Frontal cortex (tissue), 4 donors: ENCODE results near the gene POLR3E. TPM values are rescaled to one million over a fixed set of nuclear protein-coding genes. Genes with fewer than 3 reads are reported as not detected.
"Not testable (repeated sequence)": the region's sequence is repeated elsewhere in the genome, so short reads cannot be mapped to it uniquely, and the experiment has no call there.

Source experiments
- DNase-seq, 2 donors: peaks; one replicate each; pipeline ENCODE4 v3.0.0; 2012; ENCODE audit warnings: low spot score in 2 of 2
- FAIRE-seq: peaks from 2 replicates; lab custom pipeline; 2012; peaks lifted over from hg19 to GRCh38; lab: Jason Lieb, UNC
- total RNA-seq: library from RNA; depleted of rRNA; stranded (reverse); fragments of >200 nt; gene quantifications from one replicate; pipeline ENCODE4 v1.2.3, GENCODE V29; 2014
- donor health status: control.
- donor health status: control.
- donor health status: control.

Gene POLR3E
- total RNA-seq, 1 donor from 2014 or later, result 19.6 TPM

GRCh38 chr16:22327446-22327775 lies 30.2 kb downstream of the POLR3E start:
- no peak for DNase-seq
- no peak for FAIRE-seq

DNA sequence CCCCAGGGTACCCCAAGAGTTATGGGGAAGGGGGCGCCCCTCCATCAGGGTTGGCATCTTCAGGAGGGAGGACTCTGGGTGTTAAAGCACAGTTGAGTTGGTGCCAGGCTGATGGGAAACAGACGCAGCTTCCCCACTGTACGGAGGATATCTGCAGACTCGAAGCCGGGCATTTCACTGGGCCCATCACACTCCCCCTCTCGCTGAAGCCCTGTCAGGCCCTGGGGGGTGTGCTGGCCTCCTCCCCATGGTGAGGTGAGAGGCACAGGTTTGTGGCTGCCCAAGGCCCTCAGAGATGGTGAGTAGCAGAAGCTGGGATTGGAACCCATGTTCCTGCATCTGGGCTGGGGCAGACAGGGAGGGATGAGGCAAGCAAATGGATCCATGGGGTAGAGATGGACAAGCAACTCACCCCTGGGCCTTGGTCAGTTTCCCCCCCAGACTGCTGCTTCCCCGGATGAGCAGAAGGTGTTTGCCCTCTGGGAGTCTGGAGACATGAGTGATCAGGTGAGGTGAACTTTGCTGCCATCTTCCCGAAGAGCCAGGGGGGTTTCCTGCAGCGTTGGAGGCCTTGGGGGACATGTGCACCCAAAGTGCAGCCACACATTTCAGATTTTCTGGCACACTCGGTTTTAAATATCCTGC lies 31.0 kb downstream of the POLR3E start:
- FAIRE-seq (no peak), DNase-seq (no peak)

- FAIRE-seq, result no peak
- DNase-seq, result no peak
Observed at GRCh38 chr16:22329199-22329695, 32.0 kb downstream of the POLR3E start.

- no peak for DNase-seq
- FAIRE-seq, result no peak
Observed at GRCh38 chr16:22330326-22330725, 33.1 kb downstream of the POLR3E start.

- FAIRE-seq (no peak), DNase-seq (no peak)
Observed at GRCh38 chr16:22333457-22333994, 36.3 kb downstream of the POLR3E start.

GRCh38 chr16:22335668-22336246 lies 38.5 kb downstream of the POLR3E start:
- FAIRE-seq (no peak), DNase-seq (no peak)

- FAIRE-seq (no peak), DNase-seq (no peak)
Observed at GRCh38 chr16:22336581-22336980, 39.4 kb downstream of the POLR3E start.

DNA sequence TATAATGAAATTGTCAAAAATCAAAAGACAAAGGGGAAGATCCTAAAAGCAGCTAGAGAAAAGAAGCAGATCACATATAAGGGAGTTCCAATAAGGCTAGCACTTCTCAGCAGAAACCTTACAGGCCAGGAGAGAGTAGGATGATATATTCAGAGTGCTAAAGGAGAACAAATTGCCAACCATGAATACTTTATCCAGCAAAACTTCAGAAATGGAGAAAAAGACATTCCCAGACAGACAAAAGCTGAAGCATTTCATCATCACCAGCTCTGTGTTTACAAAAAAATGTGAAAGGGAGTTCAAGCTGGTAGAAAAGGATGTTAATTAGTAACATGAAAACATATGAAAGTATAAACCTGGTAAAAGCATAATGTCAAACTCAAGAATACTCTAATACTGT lies 39.8 kb downstream of the POLR3E start:
- no peak for DNase-seq
- FAIRE-seq, result no peak

DNA sequence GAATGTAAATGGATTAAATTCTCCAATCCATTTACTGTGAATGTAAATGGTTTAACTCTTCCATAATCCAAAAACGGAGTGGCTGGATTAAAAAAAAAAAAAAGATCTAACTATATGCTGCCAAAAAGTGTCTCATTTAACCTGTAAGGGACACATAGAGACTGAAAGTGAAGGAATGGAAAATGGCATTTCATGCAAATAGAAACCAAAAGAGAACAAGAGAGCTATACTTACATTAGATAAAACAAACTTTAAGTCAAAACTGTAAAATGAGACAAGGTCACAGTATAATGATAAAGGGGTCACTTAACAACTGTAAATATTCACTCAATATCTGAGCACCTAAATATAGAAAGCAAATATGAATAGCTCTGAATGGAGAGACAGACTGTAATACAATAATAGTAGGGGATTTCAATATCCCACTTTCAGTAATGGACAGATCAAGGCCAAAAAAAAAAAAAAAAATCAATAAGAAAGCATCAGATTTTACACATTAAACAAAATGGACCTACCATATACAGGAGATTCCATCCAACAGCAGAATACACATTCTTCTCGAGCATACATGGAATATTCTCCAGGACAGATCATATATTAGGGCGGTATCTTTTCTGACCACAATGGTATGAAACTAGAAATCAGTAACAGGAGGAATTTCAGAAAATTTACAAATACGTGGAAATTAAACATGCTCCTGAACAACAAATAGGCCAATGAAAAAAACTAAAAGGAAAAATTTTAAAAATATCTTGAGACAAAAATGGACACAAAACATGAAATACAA lies 40.8 kb downstream of the POLR3E start:
- DNase-seq, result no peak
- FAIRE-seq, result no peak

DNA sequence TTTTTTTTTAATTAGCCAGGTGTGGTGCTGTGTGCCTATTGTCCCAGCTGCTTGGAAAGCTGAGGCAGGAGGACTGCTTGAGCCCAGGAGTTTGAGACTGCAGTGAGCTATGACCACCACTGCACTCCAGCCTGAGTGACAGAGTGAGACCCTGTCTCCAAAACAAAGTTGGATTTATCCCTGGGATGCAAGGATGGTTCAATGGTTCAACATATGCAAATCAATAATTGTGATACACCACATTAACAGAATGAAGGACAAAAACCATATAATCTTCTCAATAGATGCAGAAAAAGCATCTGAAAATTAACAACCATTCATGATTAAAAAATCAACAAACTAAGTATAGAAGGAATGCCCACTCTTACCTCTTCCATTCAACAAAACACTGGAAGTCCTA lies 43.7 kb downstream of the POLR3E start:
- DNase-seq, result no peak
- no peak for FAIRE-seq

DNA sequence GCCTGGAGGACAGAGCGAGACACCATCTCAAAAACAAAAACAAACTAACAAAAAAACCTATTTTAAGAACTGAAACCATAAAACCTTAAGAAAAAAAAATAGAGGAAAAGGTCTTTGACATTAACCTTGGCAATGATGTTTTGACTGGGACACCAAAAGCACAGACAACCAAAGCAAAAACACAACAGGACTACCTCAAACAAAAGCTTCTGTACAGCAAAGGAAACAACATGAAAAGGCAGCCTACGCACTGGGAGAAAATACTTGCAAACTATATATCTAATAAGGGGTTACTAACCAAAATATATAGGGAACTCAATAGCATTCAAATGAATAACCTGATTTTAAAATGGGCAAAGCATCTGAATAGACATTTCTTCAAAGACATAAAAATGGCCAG lies 44.9 kb downstream of the POLR3E start:
- FAIRE-seq (no peak), DNase-seq (no peak)

GRCh38 chr16:22346483-22346882 lies 49.3 kb downstream of the POLR3E start:
- FAIRE-seq, result no peak

DNA sequence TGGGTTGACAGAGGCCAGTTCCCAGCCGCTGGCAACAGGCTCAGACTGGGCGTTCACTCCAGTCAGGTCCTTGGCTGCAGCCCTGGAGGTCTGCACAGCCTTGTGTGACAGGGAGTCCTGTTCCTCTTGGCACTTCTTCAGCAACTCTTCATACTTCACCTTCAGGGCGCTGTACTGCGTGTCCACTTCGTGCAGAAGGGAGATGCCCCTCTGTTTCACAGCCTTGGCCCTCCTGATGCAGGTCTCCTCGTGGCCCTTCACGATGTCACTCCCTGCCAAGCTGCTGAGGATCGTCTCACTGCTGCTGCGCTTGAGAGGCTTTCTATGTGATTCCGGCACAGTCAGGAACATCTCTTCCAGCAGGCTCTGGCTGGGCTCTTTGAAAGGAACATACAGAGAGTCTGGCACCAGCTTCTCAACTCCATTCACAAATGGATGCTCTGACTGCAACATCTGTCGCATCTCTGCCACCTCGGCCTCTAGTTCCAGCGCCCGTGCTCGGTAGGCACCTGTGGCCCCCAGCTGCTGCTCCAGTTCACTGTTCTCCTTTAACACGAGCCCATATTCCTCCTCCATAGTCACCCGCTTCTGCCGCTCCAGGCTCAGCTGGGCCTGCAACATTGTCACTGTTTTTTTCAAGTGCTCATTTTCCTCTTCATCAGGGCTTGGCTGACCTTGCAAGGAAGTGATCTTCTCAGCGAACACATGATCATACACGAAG lies 50.1 kb downstream of the POLR3E start:
- DNase-seq (no peak), FAIRE-seq (no peak)

More at GRCh38 chr16:22346483-22346882, 49.3 kb downstream of the POLR3E start:
- DNase-seq, result no peak

GRCh38 chr16:22348291-22348690 lies 51.1 kb downstream of the POLR3E start:
- no peak for FAIRE-seq

GRCh38 chr16:22351017-22351416 lies 53.8 kb downstream of the POLR3E start:
- DNase-seq, FAIRE-seq: not testable (repeated sequence)

More at GRCh38 chr16:22348291-22348690, 51.1 kb downstream of the POLR3E start:
- DNase-seq, result no peak

DNA sequence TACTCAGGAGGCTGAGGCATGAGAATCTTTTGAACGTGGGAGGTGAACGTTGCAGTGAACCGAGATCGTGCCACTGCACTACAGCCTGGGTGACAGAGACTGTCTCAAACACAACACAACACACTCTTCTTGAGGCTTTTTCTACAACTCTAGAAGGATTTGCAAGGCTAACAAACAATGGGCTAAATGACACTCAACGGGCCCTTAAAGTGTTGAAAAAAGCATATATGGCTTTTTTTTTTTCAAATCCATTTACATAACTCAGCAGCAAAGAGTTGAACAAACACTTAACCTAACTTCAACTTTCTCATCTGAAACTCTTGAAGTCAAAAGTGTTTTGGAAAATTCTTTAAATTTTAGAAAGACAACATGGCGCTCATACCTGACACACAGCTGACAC lies 54.9 kb downstream of the POLR3E start:
- FAIRE-seq (no peak), DNase-seq (no peak)

GRCh38 chr16:22352723-22353122 lies 55.5 kb downstream of the POLR3E start:
- no peak for FAIRE-seq

DNA sequence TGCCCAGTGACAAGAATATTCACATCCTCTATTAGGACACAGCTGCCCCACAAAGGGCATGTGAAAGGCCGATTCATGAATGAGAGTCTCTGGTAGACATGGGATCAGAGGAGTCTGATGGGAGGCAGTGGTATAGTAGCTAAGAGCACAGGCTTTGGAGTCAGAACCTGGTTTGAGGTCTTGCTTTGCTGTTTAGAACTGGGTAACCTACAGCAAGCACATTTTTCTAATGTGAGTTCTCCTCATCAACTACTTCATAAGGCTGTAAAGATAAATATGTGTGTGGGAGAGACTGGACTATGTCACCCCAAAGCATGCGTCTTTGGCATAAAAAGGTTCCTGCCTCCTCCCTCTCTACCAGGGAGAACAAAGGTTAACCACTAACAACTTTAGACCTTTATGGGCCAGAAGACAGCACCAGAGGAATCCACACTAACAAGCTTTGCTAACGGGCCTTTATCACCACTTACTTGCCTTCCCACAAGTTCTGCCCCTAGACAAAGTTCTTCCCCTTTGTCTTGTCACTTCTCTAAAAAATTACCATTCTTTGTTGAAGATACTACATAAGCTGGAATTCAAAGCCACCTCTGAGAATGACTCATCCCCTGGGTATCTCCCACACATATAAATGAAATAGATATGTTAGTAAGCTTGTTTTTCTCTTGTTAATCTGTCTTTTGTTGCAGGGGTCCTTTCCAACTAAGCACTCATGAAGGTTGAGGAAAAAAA lies 56.1 kb downstream of the POLR3E start:
- FAIRE-seq, result no peak
- DNase-seq, result no peak

More at GRCh38 chr16:22352723-22353122, 55.5 kb downstream of the POLR3E start:
- DNase-seq, result no peak

GRCh38 chr16:22353933-22354541 lies 56.8 kb downstream of the POLR3E start:
- no peak for FAIRE-seq
- DNase-seq, result no peak
